Renal pelvis (tissue), 4 donors: ENCODE results near the gene NOXA1. TPM values are rescaled to one million over a fixed set of nuclear protein-coding genes. Genes with fewer than 3 reads are reported as not detected.

ENCODE experiments used
- DNase-seq: peaks from one replicate; pipeline ENCODE4 v3.0.0-alpha.2; 2013
- polyA plus RNA-seq, 3 donors: library from polyadenylated mRNA; unstranded; fragments of 120-200 nt; gene quantifications; one replicate each; pipeline ENCODE4 v1.2.1, GENCODE V29; 2013; ENCODE audit not compliant: insufficient read length in 3 of 3

NOXA1 gene
- polyA plus RNA-seq, 3 donors, result 6.7 to 12.3 (median 10.7) TPM

GRCh38 chr9:137452761-137453642 is 29.8 kb downstream of the NOXA1 start:
- DNase-seq, result no peak

GRCh38 chr9:137453643-137454081 is 30.5 kb downstream of the NOXA1 start:
- no peak for DNase-seq

- no peak for DNase-seq
These were observed 31.0 kb downstream of the NOXA1 start for GRCh38 chr9:137454145-137454596.

GRCh38 chr9:137454597-137455358 is 31.6 kb downstream of the NOXA1 start:
- DNase-seq, result no peak

- no peak for DNase-seq
These were observed 32.3 kb downstream of the NOXA1 start for GRCh38 chr9:137455359-137455991.

- no peak for DNase-seq
These were observed 33.1 kb downstream of the NOXA1 start for GRCh38 chr9:137456061-137456863.

- no peak for DNase-seq
These were observed 33.7 kb downstream of the NOXA1 start for GRCh38 chr9:137456864-137457405.

- DNase-seq, result no peak
These were observed 34.4 kb downstream of the NOXA1 start for GRCh38 chr9:137457406-137458193.

GRCh38 chr9:137458194-137459151 is 35.3 kb downstream of the NOXA1 start:
- no peak for DNase-seq

GRCh38 chr9:137459152-137459600 is 36.0 kb downstream of the NOXA1 start, which contains the start of gene NSMF:
Gene NSMF (minus strand): TSS chr9:137459334. CDS start chr9:137459102, 232 bp downstream.
- DNase-seq, result peak; percentile 91

GRCh38 chr9:137459601-137460362 is 36.6 kb downstream of the NOXA1 start:
- DNase-seq, result no peak

- DNase-seq, result no peak
These were observed 37.4 kb downstream of the NOXA1 start for GRCh38 chr9:137460363-137461315.

- no peak for DNase-seq
These were observed 38.1 kb downstream of the NOXA1 start for GRCh38 chr9:137461316-137461662.

- DNase-seq, result no peak
These were observed 38.6 kb downstream of the NOXA1 start for GRCh38 chr9:137461663-137462395.

- DNase-seq, result no peak
These were observed 39.3 kb downstream of the NOXA1 start for GRCh38 chr9:137462396-137462985.
